GM12872 (cell line): ENCODE data around the gene ZNF467.

Experiments used
- TF ChIP-seq, protein P1 (sequence below): IDR thresholded peaks from 3 replicates; pipeline ENCODE4 v1.5.1; 2011; ENCODE audit warnings: low read depth, mild to moderate bottlenecking, low read length, moderate library complexity; ENCODE audit not compliant: insufficient read depth

ZNF467 gene

DNA sequence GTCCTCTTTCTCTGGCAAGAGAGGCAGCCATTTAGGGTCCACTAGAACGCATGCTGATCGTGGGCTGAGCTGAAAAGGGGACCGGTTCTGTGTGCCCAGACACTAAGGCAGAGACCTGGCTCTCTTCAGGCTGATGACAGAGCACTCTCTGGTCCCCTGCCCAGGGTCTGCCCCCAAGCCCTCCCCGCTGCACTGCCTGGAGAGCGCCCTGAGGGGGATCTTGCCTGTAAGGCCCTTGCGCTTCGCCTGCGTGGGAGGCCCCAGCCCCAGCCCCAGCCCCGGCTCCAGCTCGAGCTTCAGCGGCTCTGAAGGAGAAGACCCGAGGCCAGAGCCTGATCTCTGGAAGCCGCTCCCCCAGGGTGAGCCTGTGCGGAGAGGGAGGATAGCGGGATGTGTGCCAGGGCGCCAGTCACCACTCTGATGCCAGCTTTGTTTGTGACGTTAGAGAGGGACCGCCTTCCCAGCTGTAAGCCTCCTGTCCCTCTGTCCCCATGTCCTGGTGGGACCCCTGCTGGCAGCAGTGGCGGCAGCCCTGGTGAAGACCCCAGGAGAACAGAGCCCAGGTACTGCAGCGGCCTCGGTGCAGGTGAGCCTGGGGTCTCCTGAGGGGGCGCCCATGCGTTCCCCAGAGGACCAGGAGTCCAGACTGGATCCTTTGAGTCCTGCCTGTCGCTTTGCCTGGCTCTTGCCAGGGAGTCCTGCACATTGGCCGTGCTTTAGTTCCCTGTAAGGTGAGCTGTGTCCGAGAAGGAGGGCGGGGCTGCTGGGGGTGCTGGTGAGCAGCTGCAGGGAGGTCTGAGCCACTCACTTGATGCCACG is 43.2 kb downstream of the ZNF467 start:
- TF ChIP-seq, protein P1, sequence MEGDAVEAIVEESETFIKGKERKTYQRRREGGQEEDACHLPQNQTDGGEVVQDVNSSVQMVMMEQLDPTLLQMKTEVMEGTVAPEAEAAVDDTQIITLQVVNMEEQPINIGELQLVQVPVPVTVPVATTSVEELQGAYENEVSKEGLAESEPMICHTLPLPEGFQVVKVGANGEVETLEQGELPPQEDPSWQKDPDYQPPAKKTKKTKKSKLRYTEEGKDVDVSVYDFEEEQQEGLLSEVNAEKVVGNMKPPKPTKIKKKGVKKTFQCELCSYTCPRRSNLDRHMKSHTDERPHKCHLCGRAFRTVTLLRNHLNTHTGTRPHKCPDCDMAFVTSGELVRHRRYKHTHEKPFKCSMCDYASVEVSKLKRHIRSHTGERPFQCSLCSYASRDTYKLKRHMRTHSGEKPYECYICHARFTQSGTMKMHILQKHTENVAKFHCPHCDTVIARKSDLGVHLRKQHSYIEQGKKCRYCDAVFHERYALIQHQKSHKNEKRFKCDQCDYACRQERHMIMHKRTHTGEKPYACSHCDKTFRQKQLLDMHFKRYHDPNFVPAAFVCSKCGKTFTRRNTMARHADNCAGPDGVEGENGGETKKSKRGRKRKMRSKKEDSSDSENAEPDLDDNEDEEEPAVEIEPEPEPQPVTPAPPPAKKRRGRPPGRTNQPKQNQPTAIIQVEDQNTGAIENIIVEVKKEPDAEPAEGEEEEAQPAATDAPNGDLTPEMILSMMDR: no peak

DNA sequence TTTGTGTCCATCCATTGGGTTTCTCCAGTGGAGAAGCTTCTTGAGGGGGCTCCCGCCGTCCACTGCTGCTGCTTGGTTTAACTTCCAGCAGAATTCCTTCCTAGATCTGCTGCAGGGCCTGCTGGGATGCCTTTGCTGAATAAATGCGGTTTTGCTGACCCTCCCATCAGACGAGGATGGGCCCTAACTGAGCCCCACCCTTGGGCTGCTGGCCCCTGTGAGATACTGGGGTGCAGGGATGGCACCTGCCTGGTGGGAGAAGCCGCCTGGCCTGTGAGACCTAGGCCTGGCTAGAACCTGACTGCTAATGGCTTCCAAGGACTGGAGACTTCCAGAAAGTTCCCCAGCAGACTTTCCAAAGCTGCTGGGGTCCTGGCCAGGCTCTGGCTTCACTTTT is 43.8 kb downstream of the ZNF467 start:
- TF ChIP-seq, protein P1: no peak

DNA sequence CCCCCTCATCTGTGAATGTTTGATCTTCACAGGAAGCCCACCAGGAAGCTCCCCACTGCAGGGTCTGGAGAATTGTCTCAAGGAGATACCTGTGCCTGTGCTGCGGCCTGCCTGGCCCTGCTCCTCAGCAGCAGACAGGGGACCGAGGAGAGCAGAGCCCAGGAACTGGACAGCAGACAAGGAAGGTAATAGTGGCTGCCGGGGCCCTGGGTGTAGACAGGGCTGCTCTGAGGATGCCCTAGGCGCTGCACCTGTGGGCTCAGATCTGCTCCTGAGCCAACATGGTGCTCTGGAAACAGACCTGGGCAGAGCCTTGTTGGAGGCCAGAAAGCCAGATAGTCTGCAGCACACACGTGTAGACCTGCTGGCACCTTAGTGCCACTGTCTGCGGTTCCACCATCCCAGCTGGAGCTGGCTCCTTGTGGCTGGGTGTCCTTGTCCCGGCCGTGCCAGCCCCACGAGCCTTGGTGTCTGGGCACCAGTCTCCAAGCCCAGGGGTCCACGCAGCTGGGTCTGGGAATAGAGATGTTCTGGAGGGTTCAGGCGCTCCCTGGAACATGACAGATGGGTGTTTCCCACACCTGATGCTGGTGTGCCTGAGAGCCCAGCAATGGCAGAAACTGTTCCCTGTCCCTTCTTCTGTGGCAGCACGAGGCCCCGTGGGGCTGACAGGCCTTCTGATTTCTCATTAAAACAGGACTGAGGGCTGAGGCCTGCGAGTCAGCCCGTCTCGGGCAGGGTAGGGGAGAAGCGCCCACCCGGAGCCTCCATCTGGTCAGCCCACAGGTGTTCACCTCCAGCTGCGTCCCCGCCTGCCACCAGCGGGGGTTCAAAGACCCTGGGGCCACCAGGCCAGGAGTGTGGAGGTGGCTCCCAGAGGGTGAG is 44.7 kb downstream of the ZNF467 start:
- TF ChIP-seq, protein P1: no peak

DNA sequence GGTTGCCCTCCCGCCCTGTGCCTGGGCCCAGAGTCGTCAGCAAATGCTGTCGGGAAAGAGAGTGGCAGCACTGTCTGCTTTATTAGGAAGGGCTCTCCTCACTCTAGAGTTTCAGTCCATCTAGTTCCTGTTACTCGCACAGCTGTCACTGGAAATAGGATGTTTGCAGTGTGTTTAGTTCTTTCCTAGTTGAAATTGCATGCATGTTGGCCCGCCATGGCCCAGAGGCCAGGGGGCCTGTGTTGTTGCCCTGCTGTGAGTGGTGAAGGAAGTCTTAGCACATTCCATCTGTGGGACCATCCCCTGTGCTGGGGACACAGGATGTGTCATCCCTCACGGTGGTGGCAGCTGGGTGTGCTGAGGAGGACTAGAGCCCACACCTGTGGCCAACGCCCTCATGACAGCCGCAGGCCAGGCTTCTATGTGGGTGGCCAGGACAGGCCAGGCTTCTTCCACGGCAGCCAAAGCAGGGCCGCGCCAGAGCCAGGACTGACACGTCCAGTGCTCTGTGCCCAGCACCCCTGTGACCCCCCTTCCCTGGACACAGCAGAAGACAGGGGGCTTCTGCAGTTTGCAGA is 45.4 kb downstream of the ZNF467 start:
- TF ChIP-seq, protein P1: no peak

DNA sequence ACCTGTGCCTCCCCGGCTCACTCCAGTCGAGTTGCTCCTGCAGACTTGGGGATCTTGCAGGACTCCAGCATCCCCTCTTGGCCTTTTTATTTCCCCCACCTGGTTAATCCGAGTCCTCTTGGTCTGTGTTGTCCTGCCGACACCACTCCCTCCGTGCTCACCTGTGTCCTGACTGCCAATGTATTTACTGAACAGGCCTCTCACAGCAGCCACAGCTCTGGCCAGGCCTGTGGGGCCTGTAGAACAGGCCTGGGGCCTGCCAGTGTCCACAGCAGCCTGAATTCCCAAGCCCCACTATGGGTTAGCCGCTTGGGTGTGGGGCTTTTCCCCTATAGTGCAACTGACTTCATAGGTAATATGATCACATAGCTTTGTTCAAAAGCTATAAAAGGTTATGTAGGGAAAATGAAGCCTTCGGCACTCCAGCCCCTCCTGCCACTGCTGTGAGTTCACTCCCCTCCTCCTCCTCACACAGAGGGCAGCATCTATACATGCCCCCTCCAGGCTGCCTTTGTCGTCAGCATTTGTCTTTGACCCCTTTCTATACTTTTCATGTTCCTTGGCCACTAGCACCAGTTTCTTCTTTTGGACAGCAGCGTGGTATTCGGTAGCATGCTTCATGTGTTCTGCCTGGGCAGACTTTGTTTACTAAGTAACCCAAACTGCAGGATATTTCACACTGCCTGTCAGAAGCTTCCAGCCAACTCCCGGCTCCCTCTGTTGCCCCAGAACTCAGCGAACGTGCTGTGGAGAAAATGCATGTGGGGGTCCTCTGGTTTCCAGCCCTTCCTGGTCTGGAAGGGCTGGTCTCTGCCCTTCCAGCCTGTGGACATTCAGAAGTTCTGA is 46.1 kb downstream of the ZNF467 start:
- TF ChIP-seq, protein P1: no peak

DNA sequence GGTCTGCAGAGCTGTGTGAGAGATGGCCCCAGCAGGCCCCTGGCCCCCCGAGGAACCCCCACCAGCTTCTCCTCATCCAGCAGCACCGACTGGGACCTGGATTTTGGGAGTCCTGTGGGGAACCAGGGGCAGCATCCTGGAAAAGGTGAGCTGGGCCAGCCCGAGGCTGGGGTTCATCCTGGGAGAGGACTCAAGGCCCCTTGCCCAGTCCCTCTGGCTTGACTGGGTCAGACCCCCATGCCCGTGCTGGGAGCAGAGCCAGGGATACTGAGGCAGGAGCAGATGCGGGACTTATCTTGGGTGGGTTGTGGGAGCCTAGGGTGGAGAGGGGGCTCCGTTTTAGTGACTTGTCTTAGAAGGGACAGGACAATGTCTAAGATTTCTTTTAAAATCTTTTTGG is 47.5 kb downstream of the ZNF467 start:
- TF ChIP-seq, protein P1: no peak
